Astrocyte (in vitro differentiated cells and primary cell): ENCODE results near the gene SLC39A2. TPM values are rescaled to one million over a fixed set of nuclear protein-coding genes. Genes with fewer than 3 reads are reported as not detected.

Source experiments
- DNase-seq: peaks from one replicate; pipeline ENCODE4 v3.0.0-alpha.2; 2010; ENCODE audit warnings: low read depth
- FAIRE-seq: peaks from 2 replicates; lab custom pipeline; 2011; peaks lifted over from hg19 to GRCh38; lab: Jason Lieb, UNC
- H2AFZ ChIP-seq: 2 replicates; pipeline ENCODE4 v1.6.0; 2012; ENCODE audit warnings: low read depth, low read length, inconsistent platforms
- H3K27ac ChIP-seq: 2 replicates; pipeline ENCODE4 v1.5.1; 2011; ENCODE audit warnings: low read depth, low read length, inconsistent platforms
- H3K27me3 ChIP-seq: 2 replicates; pipeline ENCODE4 v1.6.0; 2011; ENCODE audit warnings: low read length, inconsistent platforms; ENCODE audit not compliant: insufficient read depth
- H3K36me3 ChIP-seq: 2 replicates; pipeline ENCODE4 v1.5.1; 2011; ENCODE audit warnings: low read length, inconsistent platforms; ENCODE audit not compliant: insufficient read depth
- H3K4me1 ChIP-seq: 2 replicates; pipeline ENCODE4 v1.5.1; 2011; ENCODE audit warnings: low read length, inconsistent platforms; ENCODE audit not compliant: insufficient read depth
- H3K4me2 ChIP-seq: 2 replicates; pipeline ENCODE4 v1.6.0; 2012; ENCODE audit warnings: low read length, inconsistent platforms
- H3K4me3 ChIP-seq: 2 replicates; pipeline ENCODE4 v1.5.1; 2011; ENCODE audit warnings: low read depth, mild to moderate bottlenecking, low read length, inconsistent platforms; ENCODE audit not compliant: insufficient read depth
- H3K79me2 ChIP-seq: 2 replicates; pipeline ENCODE4 v1.6.0; 2012; ENCODE audit warnings: mild to moderate bottlenecking, low read length, inconsistent platforms; ENCODE audit not compliant: insufficient read depth
- H3K9ac ChIP-seq: 2 replicates; pipeline ENCODE4 v1.6.0; 2012; ENCODE audit warnings: mild to moderate bottlenecking, low read length, inconsistent platforms
- H3K9me3 ChIP-seq: 2 replicates; pipeline ENCODE4 v1.5.1; 2012; ENCODE audit warnings: low read depth, mild to moderate bottlenecking, low read length, inconsistent platforms; ENCODE audit not compliant: insufficient read depth
- H4K20me1 ChIP-seq: 2 replicates; pipeline ENCODE4 v1.6.0; 2012; ENCODE audit warnings: low read length, inconsistent platforms; ENCODE audit not compliant: insufficient read depth
- H3K27ac Mint-ChIP-seq: one replicate; pipeline ENCODE4 v1.8.0; 2021; ENCODE audit warnings: mild to moderate bottlenecking, mixed read lengths; ENCODE audit not compliant: unreplicated experiment
- H3K27me3 Mint-ChIP-seq: one replicate; pipeline ENCODE4 v1.8.0; 2021; ENCODE audit warnings: low read depth, mixed read lengths; ENCODE audit not compliant: unreplicated experiment
- H3K36me3 Mint-ChIP-seq: one replicate; pipeline ENCODE4 v1.8.0; 2021; ENCODE audit warnings: low read depth, mixed read lengths; ENCODE audit not compliant: unreplicated experiment
- H3K4me1 Mint-ChIP-seq: one replicate; pipeline ENCODE4 v1.8.0; 2021; ENCODE audit warnings: low read depth, mixed read lengths; ENCODE audit not compliant: unreplicated experiment
- H3K4me3 Mint-ChIP-seq: one replicate; pipeline ENCODE4 v1.8.0; 2021; ENCODE audit warnings: mild to moderate bottlenecking, moderate library complexity, mixed read lengths; ENCODE audit not compliant: unreplicated experiment
- H3K9me3 Mint-ChIP-seq: one replicate; pipeline ENCODE4 v1.8.0; 2021; ENCODE audit warnings: mild to moderate bottlenecking, mixed read lengths; ENCODE audit not compliant: unreplicated experiment
- CTCF ChIP-seq: IDR thresholded peaks from 2 replicates; pipeline ENCODE4 v1.5.1; 2011; ENCODE audit warnings: low read depth, mild to moderate bottlenecking, inconsistent platforms, low read length, moderate library complexity; ENCODE audit not compliant: insufficient read depth
- EZH2 ChIP-seq: IDR thresholded peaks from 2 replicates; pipeline ENCODE4 v1.6.1; 2012; ENCODE audit warnings: mild to moderate bottlenecking, low read length, inconsistent platforms; ENCODE audit not compliant: insufficient read depth
- total RNA-seq: library from RNA; stranded (reverse); gene quantifications from 2 replicates; pipeline ENCODE4 v1.2.1, GENCODE V29; 2021

Gene SLC39A2
- total RNA-seq, 1 donor from 2014 or later: 0.30 TPM

GRCh38 chr14:21043974-21044618 is 45.0 kb downstream of the SLC39A2 start:
- Mint-ChIP-seq H3K4me1 (peaks cover 35% of the 10 kb centered on the region), H3K4me3 (no peak overlapping the region), H3K27me3 (peaks cover 18% of the 10 kb centered on the region), H3K9me3 (peaks cover 9% of the 10 kb centered on the region), H3K27ac (no peak overlapping the region), H3K36me3 (peaks cover 2% of the 10 kb centered on the region)
- Histone ChIP-seq H2AFZ (no peak overlapping the region), H3K27me3 (peaks cover 10% of the 10 kb centered on the region), H3K79me2 (no peaks in the 10 kb centered on the region), H3K27ac (no peak overlapping the region), H3K9ac (no peak overlapping the region), H3K36me3 (no peaks in the 10 kb centered on the region), H3K4me1 (no peaks in the 10 kb centered on the region), H3K4me2 (no peak overlapping the region), H3K9me3 (no peaks in the 10 kb centered on the region), H3K4me3 (no peak overlapping the region), H4K20me1 (no peaks in the 10 kb centered on the region)
- TF ChIP-seq CTCF (no peak), EZH2 (no peak)
- FAIRE-seq (no peak), DNase-seq (no peak)

GRCh38 chr14:21047378-21047781 is 48.3 kb downstream of the SLC39A2 start:
- Histone ChIP-seq H3K36me3 (no peaks in the 10 kb centered on the region), H3K4me3 (no peak overlapping the region), H3K9me3 (no peaks in the 10 kb centered on the region), H3K27me3 (peaks cover 10% of the 10 kb centered on the region), H2AFZ (no peak overlapping the region), H3K9ac (no peak overlapping the region), H3K4me1 (peaks cover 2% of the 10 kb centered on the region), H3K4me2 (no peak overlapping the region), H3K79me2 (no peaks in the 10 kb centered on the region), H3K27ac (no peak overlapping the region), H4K20me1 (no peaks in the 10 kb centered on the region)
- Mint-ChIP-seq H3K36me3 (peaks cover 2% of the 10 kb centered on the region), H3K9me3 (peaks cover 9% of the 10 kb centered on the region), H3K27ac (peak overlapping the region; percentile 22), H3K4me1 (peaks cover 14% of the 10 kb centered on the region), H3K4me3 (no peak overlapping the region), H3K27me3 (peaks cover 14% of the 10 kb centered on the region)
- DNase-seq (peak; percentile 67), FAIRE-seq (no peak)
- TF ChIP-seq EZH2 (no peak), CTCF (no peak)

- no peaks in the 10 kb centered on the region for H4K20me1 ChIP-seq
- H3K27ac Mint-ChIP-seq: peak overlapping the region; percentile 12
- TF ChIP-seq EZH2 (no peak), CTCF (no peak)
- no peak overlapping the region for H2AFZ ChIP-seq
- H3K4me3 Mint-ChIP-seq: no peak overlapping the region
- no peak overlapping the region for H3K4me3 ChIP-seq
- H3K4me2 ChIP-seq: peak overlapping the region; percentile 27
- H3K27ac ChIP-seq: no peak overlapping the region
- peaks cover 10% of the 10 kb centered on the region for H3K4me1 Mint-ChIP-seq
- peaks cover 6% of the 10 kb centered on the region for H3K27me3 Mint-ChIP-seq
- H3K36me3 Mint-ChIP-seq: no peaks in the 10 kb centered on the region
- peaks cover 7% of the 10 kb centered on the region for H3K9me3 Mint-ChIP-seq
- no peaks in the 10 kb centered on the region for H3K79me2 ChIP-seq
- H3K9ac ChIP-seq: no peak overlapping the region
- DNase-seq (peak; percentile 44), FAIRE-seq (no peak)
- H3K27me3 ChIP-seq: peaks cover 10% of the 10 kb centered on the region
- no peaks in the 10 kb centered on the region for H3K9me3 ChIP-seq
- no peaks in the 10 kb centered on the region for H3K36me3 ChIP-seq
- peaks cover 2% of the 10 kb centered on the region for H3K4me1 ChIP-seq
These were observed 49.5 kb downstream of the SLC39A2 start for GRCh38 chr14:21048638-21049037.
